ENCODE results near the gene PRR16.

- TF ChIP-seq CTCF (IDR thresholded peaks at IDR 0.05) (no peak), POLR2AphosphoS5 (IDR thresholded peaks at IDR 0.05) (no peak)
Measured at GRCh38 chr5:120471971-120472370, 7.9 kb downstream of the PRR16 start.
